Nephron (organoid): ENCODE measurements around the gene ATXN3.

ENCODE experiments used
- H3K27ac Mint-ChIP-seq, 3 experiments: 2 replicates each; pipeline ENCODE4 v1.8.0; 2020; ENCODE audit warnings: mixed read lengths in 3 of 3, mild to moderate bottlenecking in 2 of 3, moderate library complexity in 1 of 3
- H3K27me3 Mint-ChIP-seq: 2 replicates; pipeline ENCODE4 v1.8.0; 2021; ENCODE audit warnings: low read depth, mild to moderate bottlenecking, moderate library complexity, mixed read lengths
- H3K36me3 Mint-ChIP-seq: 2 replicates; pipeline ENCODE4 v1.8.0; 2020; ENCODE audit warnings: low read depth, mixed read lengths
- H3K4me1 Mint-ChIP-seq: 2 replicates; pipeline ENCODE4 v1.8.0; 2020; ENCODE audit warnings: mixed read lengths
- H3K4me3 Mint-ChIP-seq, 3 experiments: 2 replicates each; pipeline ENCODE4 v1.8.0; 2020; ENCODE audit warnings: mild to moderate bottlenecking in 3 of 3, mixed read lengths in 3 of 3, moderate library complexity in 2 of 3
- H3K9me3 Mint-ChIP-seq: 2 replicates; pipeline ENCODE4 v1.8.0; 2020; ENCODE audit warnings: mixed read lengths
- TF ChIP-seq, protein P1 (sequence below), 3 experiments: fragments of 200-600 bp; sonication (generic); IDR thresholded peaks; one replicate each; pipeline ENCODE4 v1.5.0; 2021; ENCODE audit warnings: antibody characterized with exemption in 3 of 3; ENCODE audit not compliant: unreplicated experiment in 3 of 3

Gene ATXN3

DNA sequence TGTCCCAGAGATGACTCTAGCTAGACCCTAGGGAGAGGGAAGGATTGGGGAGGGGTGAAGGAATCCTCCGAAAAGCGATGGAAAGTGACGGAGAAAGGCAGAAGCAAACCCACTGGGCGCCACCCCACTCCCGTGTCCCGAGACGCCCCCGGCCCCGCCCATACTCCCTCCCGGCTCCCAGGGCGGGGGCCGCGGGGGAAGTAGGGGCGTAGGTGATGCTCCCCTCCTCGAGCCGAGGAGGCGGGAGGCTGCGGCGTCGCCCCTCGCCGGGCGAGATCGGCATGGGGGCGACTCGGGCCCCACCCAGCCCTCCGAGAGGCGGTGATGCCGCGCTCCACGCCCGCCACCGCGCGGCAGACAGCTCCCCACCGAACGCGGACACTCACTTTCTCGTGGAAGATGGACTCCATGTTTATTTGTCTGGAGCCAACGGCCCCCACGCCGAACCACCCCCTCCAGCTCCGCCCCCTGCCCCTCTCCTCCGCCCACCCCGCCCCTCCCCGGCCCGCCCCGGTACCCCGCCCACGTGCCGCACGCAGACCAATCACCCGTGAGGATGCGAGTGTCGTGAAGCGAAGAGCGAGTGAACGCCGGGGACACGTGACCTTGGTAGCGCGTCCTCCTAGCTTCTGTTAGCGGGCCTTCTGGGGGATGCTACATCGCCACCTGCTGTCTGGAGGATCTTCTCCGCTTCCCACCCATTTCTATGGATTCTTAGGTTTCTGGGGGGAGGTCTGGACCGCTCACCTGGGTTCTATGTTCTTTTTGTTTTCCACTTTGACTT lies at the start of gene ATXN3:
Gene ATXN3 (minus strand): TSS at position 440 of the 784 bp plus-strand sequence. CDS start 30 bp downstream, at position 410.
- H3K4me1 Mint-ChIP-seq, result peaks cover 29% of the 10 kb centered on the region
- TF ChIP-seq, protein P1, sequence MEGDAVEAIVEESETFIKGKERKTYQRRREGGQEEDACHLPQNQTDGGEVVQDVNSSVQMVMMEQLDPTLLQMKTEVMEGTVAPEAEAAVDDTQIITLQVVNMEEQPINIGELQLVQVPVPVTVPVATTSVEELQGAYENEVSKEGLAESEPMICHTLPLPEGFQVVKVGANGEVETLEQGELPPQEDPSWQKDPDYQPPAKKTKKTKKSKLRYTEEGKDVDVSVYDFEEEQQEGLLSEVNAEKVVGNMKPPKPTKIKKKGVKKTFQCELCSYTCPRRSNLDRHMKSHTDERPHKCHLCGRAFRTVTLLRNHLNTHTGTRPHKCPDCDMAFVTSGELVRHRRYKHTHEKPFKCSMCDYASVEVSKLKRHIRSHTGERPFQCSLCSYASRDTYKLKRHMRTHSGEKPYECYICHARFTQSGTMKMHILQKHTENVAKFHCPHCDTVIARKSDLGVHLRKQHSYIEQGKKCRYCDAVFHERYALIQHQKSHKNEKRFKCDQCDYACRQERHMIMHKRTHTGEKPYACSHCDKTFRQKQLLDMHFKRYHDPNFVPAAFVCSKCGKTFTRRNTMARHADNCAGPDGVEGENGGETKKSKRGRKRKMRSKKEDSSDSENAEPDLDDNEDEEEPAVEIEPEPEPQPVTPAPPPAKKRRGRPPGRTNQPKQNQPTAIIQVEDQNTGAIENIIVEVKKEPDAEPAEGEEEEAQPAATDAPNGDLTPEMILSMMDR (IDR thresholded peaks at IDR 0.05; ENCODE audit: unreplicated experiment in 3 of 3), result peak; percentile 52 to 69 (median 68)
- H3K36me3 Mint-ChIP-seq, result no peaks in the 10 kb centered on the region
- H3K27ac Mint-ChIP-seq, result peak within 1 kb of the TSS; percentile 84 to 92 (median 91)
- peak within 1 kb of the TSS; percentile 89 to 97 (median 95) for H3K4me3 Mint-ChIP-seq
- no peaks in the 10 kb centered on the region for H3K27me3 Mint-ChIP-seq
- H3K9me3 Mint-ChIP-seq, result no peaks in the 10 kb centered on the region

DNA sequence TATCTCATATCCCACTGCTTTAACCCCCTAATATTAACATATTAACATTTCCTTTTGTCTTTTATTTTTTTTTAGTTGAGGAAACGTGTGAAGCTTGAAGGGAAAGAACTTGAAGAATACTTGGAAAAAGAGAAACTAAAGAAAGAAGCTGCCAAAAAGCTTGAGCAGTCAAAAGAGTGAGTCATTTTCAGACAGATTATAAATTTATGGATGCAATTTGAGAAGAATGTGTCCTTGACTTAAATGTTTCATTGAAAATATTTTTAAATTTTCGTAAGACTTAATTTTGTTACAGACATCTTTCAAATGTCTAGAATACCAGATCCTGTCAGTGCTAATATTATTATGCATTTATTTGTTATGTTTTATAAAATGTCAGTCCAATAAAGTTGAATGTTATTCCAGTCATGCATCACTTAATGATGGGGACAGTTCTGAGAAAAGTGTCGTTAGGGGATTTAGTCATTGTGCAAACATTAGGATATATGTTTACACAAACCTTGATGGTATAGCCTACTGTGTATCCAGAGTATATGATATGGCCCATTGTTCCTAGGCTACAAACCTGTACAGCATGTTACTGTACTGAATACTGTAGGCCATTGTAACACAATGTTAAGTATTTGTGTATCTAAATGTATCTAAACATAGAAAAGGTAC lies 48.0 kb upstream of the ATXN3 start:
- Mint-ChIP-seq H3K4me1 (no peaks in the 10 kb centered on the region), H3K4me3 (no peak overlapping the region), H3K27ac (no peak overlapping the region), H3K9me3 (no peaks in the 10 kb centered on the region), H3K27me3 (no peaks in the 10 kb centered on the region), H3K36me3 (peaks cover 68% of the 10 kb centered on the region)
- TF ChIP-seq, protein P1 (IDR thresholded peaks at IDR 0.05; ENCODE audit: unreplicated experiment in 3 of 3), result no peak

DNA sequence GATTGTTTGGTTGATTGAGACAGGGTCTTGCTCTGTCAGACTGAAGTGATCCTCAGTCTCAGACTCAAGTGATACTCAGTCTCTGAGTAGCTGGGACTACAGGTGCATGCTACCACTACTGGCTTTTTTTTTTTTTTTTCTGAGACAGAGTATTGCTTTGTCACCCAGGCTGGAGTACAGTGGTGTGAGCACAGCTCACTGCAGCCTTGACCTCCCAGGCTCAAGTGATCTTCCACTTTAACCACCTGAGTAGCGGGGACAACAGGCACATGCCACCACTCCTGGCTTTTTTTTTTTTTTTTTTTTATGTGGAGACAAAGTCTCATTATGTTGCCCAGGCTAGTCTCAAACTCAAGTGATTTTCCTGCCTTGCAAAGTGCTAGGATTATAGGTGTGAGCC lies 47.2 kb upstream of the ATXN3 start:
- TF ChIP-seq, protein P1 (IDR thresholded peaks at IDR 0.05; ENCODE audit: unreplicated experiment in 3 of 3), result no peak
- Mint-ChIP-seq H3K27ac (no peak overlapping the region), H3K4me3 (no peak overlapping the region), H3K36me3 (peaks cover 67% of the 10 kb centered on the region), H3K9me3 (no peaks in the 10 kb centered on the region), H3K4me1 (no peaks in the 10 kb centered on the region), H3K27me3 (no peaks in the 10 kb centered on the region)

DNA sequence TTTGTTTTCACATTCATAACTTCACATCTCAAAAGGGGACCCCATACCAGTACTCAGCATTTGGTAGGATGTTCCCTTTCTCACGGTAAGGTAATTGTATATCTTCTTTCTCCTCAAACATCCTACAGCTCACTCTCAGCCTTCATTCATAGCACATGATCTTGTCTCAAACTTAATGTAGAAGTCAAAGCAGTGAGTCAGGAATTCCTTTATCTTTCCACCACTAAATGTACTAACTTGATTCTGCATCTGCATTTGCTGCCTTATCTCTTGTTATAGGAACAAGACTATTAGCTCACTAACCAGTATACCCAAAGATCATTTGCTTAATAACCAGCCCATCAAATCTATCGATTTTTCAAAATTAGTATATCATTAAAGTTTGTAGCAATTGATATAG lies 38.3 kb upstream of the ATXN3 start:
- Mint-ChIP-seq H3K9me3 (no peaks in the 10 kb centered on the region), H3K27me3 (no peaks in the 10 kb centered on the region), H3K36me3 (peaks cover 66% of the 10 kb centered on the region), H3K4me1 (no peaks in the 10 kb centered on the region), H3K4me3 (no peak overlapping the region), H3K27ac (no peak overlapping the region)
- TF ChIP-seq, protein P1 (IDR thresholded peaks at IDR 0.05; ENCODE audit: unreplicated experiment in 3 of 3), result no peak

DNA sequence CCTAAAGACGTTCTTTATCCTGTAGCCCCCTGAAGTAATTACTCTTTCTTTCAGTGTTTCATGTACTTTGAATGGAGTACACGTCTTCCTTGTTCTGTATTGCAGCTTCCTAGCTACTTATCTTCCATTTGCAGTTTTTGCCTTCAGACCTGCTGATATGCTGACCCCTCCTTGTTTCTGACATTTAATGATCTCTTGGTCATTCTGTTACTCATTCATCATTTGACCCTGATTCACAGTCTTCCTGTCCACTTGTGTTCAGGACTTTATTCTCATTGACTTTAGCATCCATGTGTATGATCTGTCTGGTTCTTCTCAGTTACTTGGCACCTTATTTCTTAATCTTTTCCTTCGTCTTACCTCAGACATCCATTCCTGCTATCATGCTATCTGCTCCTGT lies 37.6 kb upstream of the ATXN3 start:
- Mint-ChIP-seq H3K27ac (no peak overlapping the region), H3K4me3 (no peak overlapping the region), H3K27me3 (no peaks in the 10 kb centered on the region), H3K9me3 (no peaks in the 10 kb centered on the region), H3K4me1 (no peaks in the 10 kb centered on the region), H3K36me3 (peaks cover 61% of the 10 kb centered on the region)
- TF ChIP-seq, protein P1 (IDR thresholded peaks at IDR 0.05; ENCODE audit: unreplicated experiment in 3 of 3), result no peak
